Measurements from ENCODE around the gene SBK3.

DNA sequence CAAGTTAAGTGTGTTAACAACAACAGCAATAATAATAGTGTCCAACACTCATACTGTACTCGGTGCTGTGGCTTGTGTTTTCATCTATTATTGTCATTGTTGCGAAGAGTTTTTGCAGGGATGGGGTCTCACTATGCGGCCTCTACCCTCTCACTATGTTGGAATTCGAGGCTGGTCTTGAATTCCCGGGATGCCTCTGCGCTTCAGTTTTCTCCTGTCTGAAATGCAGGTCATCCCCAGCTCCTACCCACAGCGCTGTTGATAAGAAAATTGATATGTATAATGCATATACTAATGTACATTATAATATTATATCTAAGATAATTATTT is 4.9 kb upstream of the SBK3 start:
- TF ChIP-seq, protein P1, sequence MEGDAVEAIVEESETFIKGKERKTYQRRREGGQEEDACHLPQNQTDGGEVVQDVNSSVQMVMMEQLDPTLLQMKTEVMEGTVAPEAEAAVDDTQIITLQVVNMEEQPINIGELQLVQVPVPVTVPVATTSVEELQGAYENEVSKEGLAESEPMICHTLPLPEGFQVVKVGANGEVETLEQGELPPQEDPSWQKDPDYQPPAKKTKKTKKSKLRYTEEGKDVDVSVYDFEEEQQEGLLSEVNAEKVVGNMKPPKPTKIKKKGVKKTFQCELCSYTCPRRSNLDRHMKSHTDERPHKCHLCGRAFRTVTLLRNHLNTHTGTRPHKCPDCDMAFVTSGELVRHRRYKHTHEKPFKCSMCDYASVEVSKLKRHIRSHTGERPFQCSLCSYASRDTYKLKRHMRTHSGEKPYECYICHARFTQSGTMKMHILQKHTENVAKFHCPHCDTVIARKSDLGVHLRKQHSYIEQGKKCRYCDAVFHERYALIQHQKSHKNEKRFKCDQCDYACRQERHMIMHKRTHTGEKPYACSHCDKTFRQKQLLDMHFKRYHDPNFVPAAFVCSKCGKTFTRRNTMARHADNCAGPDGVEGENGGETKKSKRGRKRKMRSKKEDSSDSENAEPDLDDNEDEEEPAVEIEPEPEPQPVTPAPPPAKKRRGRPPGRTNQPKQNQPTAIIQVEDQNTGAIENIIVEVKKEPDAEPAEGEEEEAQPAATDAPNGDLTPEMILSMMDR (IDR thresholded peaks at IDR 0.05): no peak
- no peak for TF ChIP-seq ZFX (IDR thresholded peaks at IDR 0.05; ENCODE audit: borderline replicate concordance)

All from 22Rv1 (cell line).